HepG2 (cell line): ENCODE measurements around the gene TCN2. TPM values are rescaled to one million over a fixed set of nuclear protein-coding genes. Genes with fewer than 3 reads are reported as not detected.
A peak's percentile ranks its signal among the peaks of the same experiment; 100 is the strongest.

Experiments
- ATAC-seq: fragments of 200-7000 bp; cut with Tn5 transposase; 3 replicates; pipeline ENCODE4 v1.9.1; 2020; ENCODE audit warnings: mild to moderate bottlenecking, moderate library complexity
- BruUV-seq: library from RNA; stranded (reverse); fragments of 400-500 nt; replicated peaks from 2 replicates; lab custom pipeline; 2021; lab: Mats Ljungman, UMichigan
- CTCF ChIA-PET: fragments of 300-600 bp; formaldehyde crosslinking; extraction: SDS; loops from one replicate; lab custom pipeline; 2021; ENCODE audit warnings: low total read pairs, inconsistent platforms, low intra/inter-chr PET ratio; lab: Yijun Ruan, JAX
- POLR2A ChIA-PET: fragments of 350-600 bp; sonication (Branson Sonifier 250); formaldehyde crosslinking; loops from one replicate; lab custom pipeline; 2020; ENCODE audit warnings: antibody characterized with exemption, inconsistent platforms; lab: Yijun Ruan, JAX
- DNase-seq: peaks from one replicate; pipeline ENCODE4 v3.0.0-alpha.2; 2015; ENCODE audit warnings: low spot score
- FAIRE-seq: peaks from 3 replicates; lab custom pipeline; 2011; peaks lifted over from hg19 to GRCh38; lab: Jason Lieb, UNC
- H2AFZ ChIP-seq: one replicate; pipeline ENCODE4 v1.6.1; 2011; ENCODE audit warnings: low read length, inconsistent platforms
- H3K27ac ChIP-seq: fragments of 300-600 bp; 3 replicates; pipeline ENCODE4 v1.8.0; 2011; ENCODE audit warnings: mixed run types, mild to moderate bottlenecking, mixed read lengths, low read length, inconsistent platforms; ENCODE audit not compliant: insufficient read depth; ENCODE audit errors: extremely low read length
- H3K27me3 ChIP-seq, 2 experiments: fragments of 200-600 bp in 1 of 2; 2 replicates in 1 of 2; 3 replicates in 1 of 2; pipeline versions ENCODE4 v1.6.0 to v1.8.0; 2011; ENCODE audit warnings: low read length in 2 of 2, mild to moderate bottlenecking in 2 of 2, moderate library complexity in 2 of 2, inconsistent platforms in 1 of 2; ENCODE audit not compliant: insufficient read depth in 2 of 2, control insufficient read depth in 1 of 2
- H3K36me3 ChIP-seq, 2 experiments: fragments of 200-600 bp in 1 of 2; replicated peaks in 1 of 2; 2 replicates in 1 of 2; 3 replicates in 1 of 2; pipeline versions ENCODE4 v1.5.1 to v1.8.0; 2011; ENCODE audit warnings: low read length in 2 of 2, inconsistent platforms in 1 of 2; ENCODE audit not compliant: insufficient read depth in 2 of 2, control insufficient read depth in 1 of 2
- H3K4me1 ChIP-seq: 2 replicates; pipeline ENCODE4 v1.5.1; 2012; ENCODE audit warnings: low read length, inconsistent platforms; ENCODE audit not compliant: insufficient read depth
- H3K4me2 ChIP-seq: 2 replicates; pipeline ENCODE4 v1.6.0; 2011; ENCODE audit warnings: low read depth, low read length, inconsistent platforms
- H3K4me3 ChIP-seq, 3 experiments: fragments of 200-600 bp in 1 of 3; sonication (generic), shearing (Covaris generic) in 1 of 3; replicated peaks in 1 of 3; 2 replicates each; pipeline ENCODE4 v1.5.1; 2011 to 2016; ENCODE audit warnings: low read length in 3 of 3, inconsistent platforms in 2 of 3, low read depth in 2 of 3, mild to moderate bottlenecking in 2 of 3, control low read depth in 1 of 3, mixed read lengths in 1 of 3; ENCODE audit not compliant: insufficient read depth in 1 of 3
- H3K79me2 ChIP-seq: one replicate; pipeline ENCODE4 v1.6.1; 2011; ENCODE audit warnings: low read length, inconsistent platforms; ENCODE audit not compliant: insufficient read depth
- H3K9ac ChIP-seq: 2 replicates; pipeline ENCODE4 v1.6.0; 2011; ENCODE audit warnings: mild to moderate bottlenecking, low read depth, low read length, inconsistent platforms; ENCODE audit not compliant: insufficient read depth
- H3K9me3 ChIP-seq: 2 replicates; pipeline ENCODE4 v1.5.1; 2012; ENCODE audit warnings: mild to moderate bottlenecking, low read length
- H4K20me1 ChIP-seq: 2 replicates; pipeline ENCODE4 v1.6.0; 2011; ENCODE audit warnings: inconsistent platforms, mild to moderate bottlenecking, low read length, moderate library complexity; ENCODE audit not compliant: insufficient read depth
- CREB1 ChIP-seq, 2 experiments: fragments of 450-650 bp in 1 of 2; IDR thresholded peaks; 2 replicates each; pipeline ENCODE4 v1.6.1; 2016 to 2017; ENCODE audit warnings: control low read depth in 1 of 2, mild to moderate bottlenecking in 1 of 2, missing compliant biosample characterization in 1 of 2, missing genetic modification characterization in 1 of 2
- FOXC1 ChIP-seq: sonication (generic); formaldehyde crosslinking; IDR thresholded peaks from 2 replicates; pipeline ENCODE4 v1.8.0; 2022; ENCODE audit warnings: mild to moderate bottlenecking, missing genetic modification reagents, borderline replicate concordance
- HIC2 ChIP-seq: sonication (generic); formaldehyde crosslinking; IDR thresholded peaks from 2 replicates; pipeline ENCODE4 v1.9.0; 2022; ENCODE audit warnings: low read depth, missing genetic modification reagents
- ISX ChIP-seq: sonication (generic); formaldehyde crosslinking; conservative IDR thresholded peaks from 2 replicates; pipeline ENCODE4 v1.5.0; 2020; ENCODE audit warnings: missing genetic modification reagents
- NFE2 ChIP-seq: sonication (generic); formaldehyde crosslinking; IDR thresholded peaks from 2 replicates; pipeline ENCODE4 v1.4.0; 2020; ENCODE audit warnings: missing genetic modification reagents
- NR3C1 ChIP-seq: sonication (generic); formaldehyde crosslinking; IDR thresholded peaks from 2 replicates; pipeline ENCODE4 v1.4.0; 2020; ENCODE audit warnings: missing genetic modification reagents
- ONECUT2 ChIP-seq: sonication (generic); formaldehyde crosslinking; IDR thresholded peaks from 2 replicates; pipeline ENCODE4 v1.4.0; 2020; ENCODE audit warnings: missing genetic modification reagents
- U2AF1 ChIP-seq: fragments of 200-400 bp; formaldehyde crosslinking; optimal IDR thresholded peaks from 2 replicates; pipeline ENCODE3; 2017; ENCODE audit warnings: mild to moderate bottlenecking, low read depth, low read length
- ZNF362 ChIP-seq: sonication (generic); formaldehyde crosslinking; IDR thresholded peaks from 2 replicates; pipeline ENCODE4 v1.4.0; 2020; ENCODE audit warnings: missing genetic modification reagents, mild to moderate bottlenecking, borderline replicate concordance
- ZNF451 ChIP-seq: sonication (generic); formaldehyde crosslinking; IDR thresholded peaks from 2 replicates; pipeline ENCODE4 v1.5.0; 2020; ENCODE audit warnings: mild to moderate bottlenecking, missing genetic modification reagents
- ZNF460 ChIP-seq: sonication (generic); formaldehyde crosslinking; IDR thresholded peaks from 2 replicates; pipeline ENCODE4 v1.5.1; 2020; ENCODE audit warnings: missing genetic modification reagents, mild to moderate bottlenecking, borderline replicate concordance
- WGBS: methylation state at CpG from one replicate; pipeline ENCODE4 v1.1.6; 2017; ENCODE audit warnings: low lambda C conversion rate; 5-methylcytosine and 5-hydroxymethylcytosine counted together
- in situ Hi-C: cut with HindIII; loops from 2 replicates; pipeline ENCODE4 v1.10.0; 2017; ENCODE audit warnings: low pct_unique_long_range_greater_than_20kb; ENCODE audit not compliant: extremely low pct_ligation_motif_present
- intact Hi-C: fragments of 100-400 bp; cut with micrococcal nuclease; formaldehyde crosslinking; loops from one replicate; pipeline ENCODE4 v1.10.0; 2022; ENCODE audit not compliant: unreplicated experiment
- polyA plus RNA-seq, 8 experiments: library from polyadenylated mRNA; depleted of rRNA in 3 of 8; stranded (reverse) in 7 of 8; unstranded in 1 of 8; fragments of >200 nt; fragmentation: Illumina TruSeq in 4 of 8; extraction: Trizol in 4 of 8; gene quantifications; 2 replicates each; pipeline versions ENCODE4 v1.2.1 to v1.2.3, GENCODE V29; 2011 to 2016; ENCODE audit warnings: low read depth in 4 of 8, missing spikeins in 1 of 8, mixed read lengths in 1 of 8; ENCODE audit not compliant: insufficient read depth in 1 of 8
- total RNA-seq, 5 experiments: library from RNA; depleted of rRNA; stranded (reverse); fragments of >200 nt; fragmentation: Illumina TruSeq; extraction: Trizol; gene quantifications; 2 replicates each; pipeline ENCODE4 v1.2.3, GENCODE V29; 2016; ENCODE audit warnings: low read depth in 1 of 5
- TF ChIP-seq, protein P1 (sequence below), 2 experiments: sonication (generic) in 1 of 2; formaldehyde crosslinking in 1 of 2; IDR thresholded peaks; 2 replicates each; pipeline versions ENCODE4 v1.5.1 to v1.6.1; 2011 to 2020; ENCODE audit warnings: borderline replicate concordance in 1 of 2, low read depth in 1 of 2, low read length in 1 of 2, mild to moderate bottlenecking in 1 of 2, missing genetic modification reagents in 1 of 2, moderate library complexity in 1 of 2

TCN2 gene
- total and polyA plus RNA-seq, 2 of the 13 experiments (the other 11 are each of a cell fraction or from before 2014, with no cell fraction given): 0.29 to 0.31 TPM

DNA sequence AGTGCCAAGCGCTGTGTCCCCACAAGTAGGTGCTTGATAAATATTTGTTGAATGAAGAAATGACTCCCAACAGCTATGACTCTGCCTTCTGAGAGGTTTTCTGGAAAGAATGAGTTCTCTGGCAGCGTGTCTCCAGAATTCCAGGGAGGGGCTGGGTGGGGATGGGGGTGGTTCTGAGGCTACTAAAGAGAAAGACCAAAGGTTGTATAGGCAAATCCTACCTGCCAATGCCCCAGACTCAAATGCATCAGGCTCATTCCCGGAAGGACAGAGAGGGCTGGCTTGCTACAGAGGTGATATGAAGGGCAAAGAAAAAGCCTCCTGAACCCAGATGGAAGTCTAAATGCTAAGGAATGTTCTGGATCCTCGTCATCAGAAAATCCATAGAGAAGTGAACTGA, 58.8 kb downstream of the TCN2 start (continued):
- TF ChIP-seq FOXC1 (CRISPR knock-in tag): no peak
- TF ChIP-seq NR3C1: no peak
- TF ChIP-seq NFE2 (CRISPR knock-in tag): no peak

DNA sequence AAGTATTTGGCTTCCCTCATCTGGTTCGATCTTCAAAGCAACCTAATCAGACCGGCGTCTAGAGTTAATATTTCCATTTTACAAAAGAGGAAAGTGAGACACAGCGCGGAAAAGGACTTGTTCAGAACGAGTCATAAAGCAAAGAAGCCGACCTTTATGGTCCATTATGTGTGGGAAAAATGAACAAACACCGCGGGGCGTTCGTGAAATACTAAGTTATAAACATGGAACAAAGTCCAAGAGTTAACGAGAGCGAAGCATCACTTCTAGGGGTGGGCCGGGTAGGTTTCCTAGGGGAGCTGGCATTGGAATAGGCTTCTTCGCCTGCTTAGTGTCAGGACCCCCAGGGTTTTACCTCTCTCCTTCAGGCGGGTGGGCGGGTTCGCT, 60.1 kb downstream of the TCN2 start:
- peaks cover 18% of the 10 kb centered on the region for H3K4me1 ChIP-seq
- peak overlapping the region; percentile 55 to 79 (median 58); a peak in 5 of 6 replicates for H3K4me3 ChIP-seq
- FAIRE-seq (no peak), ATAC-seq (no peak), DNase-seq (peak; percentile 13)
- WGBS: 2% methylated on average over 14 of the region's 18 CpGs
- H3K27ac ChIP-seq: no peak overlapping the region
- no peaks in the 10 kb centered on the region for H3K36me3 ChIP-seq
- intact Hi-C loops (no loop called here), in situ Hi-C loops (no loop called here)
- H4K20me1 ChIP-seq: no peaks in the 10 kb centered on the region
- H3K27me3 ChIP-seq: peaks cover 3 to 14% of the 10 kb centered on the region in 2 experiments; a peak in 3 of 5 replicates
- no peaks in the 10 kb centered on the region for H3K9me3 ChIP-seq
- H3K4me2 ChIP-seq: peak overlapping the region; percentile 99
- no TSS peak for BruUV-seq
- ChIA-PET POLR2A (interaction anchor here (1.6 kb wide), 1 partner anchor 302 kb away, joined by 4 read pairs; the partner anchor contains the start of genes MORC2 and TUG1), CTCF (interaction anchor here (1.2 kb wide), 1 partner anchor 33 kb away, joined by 3 read pairs; no protein-coding TSS in a partner anchor)
- H3K9ac ChIP-seq: peak overlapping the region; percentile 12
- no peaks in the 10 kb centered on the region for H3K79me2 ChIP-seq
- TF ChIP-seq ONECUT2 (CRISPR knock-in tag) (no peak), ZNF362 (CRISPR knock-in tag) (no peak), ZNF451 (no peak), U2AF1 (no peak), ISX (no peak), ZNF460 (CRISPR knock-in tag) (no peak), HIC2 (CRISPR knock-in tag) (no peak), CREB1 (IDR thresholded peaks at IDR 0.05) (no peak), CREB1 (CRISPR knock-in tag; IDR thresholded peaks at IDR 0.05) (no peak)
- TF ChIP-seq, protein P1, sequence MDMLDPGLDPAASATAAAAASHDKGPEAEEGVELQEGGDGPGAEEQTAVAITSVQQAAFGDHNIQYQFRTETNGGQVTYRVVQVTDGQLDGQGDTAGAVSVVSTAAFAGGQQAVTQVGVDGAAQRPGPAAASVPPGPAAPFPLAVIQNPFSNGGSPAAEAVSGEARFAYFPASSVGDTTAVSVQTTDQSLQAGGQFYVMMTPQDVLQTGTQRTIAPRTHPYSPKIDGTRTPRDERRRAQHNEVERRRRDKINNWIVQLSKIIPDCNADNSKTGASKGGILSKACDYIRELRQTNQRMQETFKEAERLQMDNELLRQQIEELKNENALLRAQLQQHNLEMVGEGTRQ (IDR thresholded peaks at IDR 0.05; ENCODE audit: low read depth, low read length): no peak
- TF ChIP-seq, protein P1 (CRISPR knock-in tag; IDR thresholded peaks at IDR 0.05; ENCODE audit: borderline replicate concordance): no peak
- H2AFZ ChIP-seq: peak overlapping the region; percentile 31
